Transverse colon (tissue), 3 donors: Measurements from ENCODE around the gene SYT10.

Experiments
- EP300 ChIP-seq: sonication (generic); formaldehyde crosslinking; IDR thresholded peaks from one replicate; pipeline ENCODE4 v1.6.1; 2017; ENCODE audit warnings: antibody characterized with exemption, low read depth
- POLR2A ChIP-seq: fragments of 450-650 bp; IDR thresholded peaks from one replicate; pipeline ENCODE4 v1.6.1; 2016; ENCODE audit warnings: antibody characterized with exemption, mild to moderate bottlenecking, moderate library complexity
- TF ChIP-seq, protein P1 (sequence below), 5 experiments: fragments of 200-600 bp in 3 of 5; fragments of 450-650 bp in 2 of 5; sonication (generic) in 3 of 5; IDR thresholded peaks; 1 replicate in 2 of 5; 2 replicates in 3 of 5; pipeline ENCODE4 v1.5.1; 2016 to 2017; ENCODE audit warnings: antibody characterized with exemption in 5 of 5, inconsistent platforms in 3 of 5, mild to moderate bottlenecking in 2 of 5, moderate library complexity in 1 of 5

DNA sequence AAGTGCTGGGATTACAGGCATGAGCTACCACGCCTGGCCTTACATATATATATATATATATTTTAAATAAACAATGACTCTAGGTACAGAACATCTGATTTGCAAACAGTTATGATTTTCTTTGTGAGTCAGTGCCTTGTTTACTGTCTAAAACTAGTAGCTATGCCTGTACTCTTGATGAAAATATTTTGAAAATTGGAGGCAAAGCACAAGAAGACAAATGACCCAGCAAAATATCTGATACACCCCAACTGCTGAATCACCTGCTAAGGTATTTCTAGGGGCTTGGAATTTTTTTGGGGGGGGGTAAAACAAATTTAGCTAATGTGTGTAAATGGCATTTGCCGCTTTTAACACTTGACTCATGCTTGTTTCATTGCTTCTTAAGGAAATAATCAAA, 69.3 kb downstream of the SYT10 start:
- TF ChIP-seq, protein P1, sequence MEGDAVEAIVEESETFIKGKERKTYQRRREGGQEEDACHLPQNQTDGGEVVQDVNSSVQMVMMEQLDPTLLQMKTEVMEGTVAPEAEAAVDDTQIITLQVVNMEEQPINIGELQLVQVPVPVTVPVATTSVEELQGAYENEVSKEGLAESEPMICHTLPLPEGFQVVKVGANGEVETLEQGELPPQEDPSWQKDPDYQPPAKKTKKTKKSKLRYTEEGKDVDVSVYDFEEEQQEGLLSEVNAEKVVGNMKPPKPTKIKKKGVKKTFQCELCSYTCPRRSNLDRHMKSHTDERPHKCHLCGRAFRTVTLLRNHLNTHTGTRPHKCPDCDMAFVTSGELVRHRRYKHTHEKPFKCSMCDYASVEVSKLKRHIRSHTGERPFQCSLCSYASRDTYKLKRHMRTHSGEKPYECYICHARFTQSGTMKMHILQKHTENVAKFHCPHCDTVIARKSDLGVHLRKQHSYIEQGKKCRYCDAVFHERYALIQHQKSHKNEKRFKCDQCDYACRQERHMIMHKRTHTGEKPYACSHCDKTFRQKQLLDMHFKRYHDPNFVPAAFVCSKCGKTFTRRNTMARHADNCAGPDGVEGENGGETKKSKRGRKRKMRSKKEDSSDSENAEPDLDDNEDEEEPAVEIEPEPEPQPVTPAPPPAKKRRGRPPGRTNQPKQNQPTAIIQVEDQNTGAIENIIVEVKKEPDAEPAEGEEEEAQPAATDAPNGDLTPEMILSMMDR (IDR thresholded peaks at IDR 0.05) = no peak
- TF ChIP-seq POLR2A (no peak), EP300 (no peak)
